Raji (cell line): ENCODE data around the gene SERINC1.

Experiments
- POLR2A ChIP-seq: IDR thresholded peaks from 2 replicates; pipeline ENCODE4 v1.6.1; 2011; ENCODE audit warnings: low read depth, low read length, control low read depth; ENCODE audit not compliant: insufficient read depth

SERINC1 gene

DNA sequence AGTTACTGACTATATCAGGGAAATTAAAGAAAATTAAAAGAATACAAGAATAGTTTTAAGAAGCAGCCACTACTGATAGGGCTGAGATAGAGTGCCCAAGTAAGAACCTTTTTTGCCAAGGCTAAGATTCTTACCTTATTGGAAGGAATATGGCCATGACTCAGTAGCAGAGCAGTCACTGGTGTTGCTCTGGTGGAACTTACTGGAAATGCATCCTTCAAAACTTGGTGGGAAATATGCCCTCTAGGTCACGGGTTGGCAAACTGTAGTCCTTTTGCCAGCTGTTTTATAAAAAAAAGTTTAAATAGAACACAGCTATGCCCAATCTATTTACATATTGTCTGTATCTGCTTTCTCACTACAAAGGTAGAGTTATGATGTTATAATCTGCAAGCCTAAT is 66.2 kb downstream of the SERINC1 start:
- no peak for TF ChIP-seq POLR2A

DNA sequence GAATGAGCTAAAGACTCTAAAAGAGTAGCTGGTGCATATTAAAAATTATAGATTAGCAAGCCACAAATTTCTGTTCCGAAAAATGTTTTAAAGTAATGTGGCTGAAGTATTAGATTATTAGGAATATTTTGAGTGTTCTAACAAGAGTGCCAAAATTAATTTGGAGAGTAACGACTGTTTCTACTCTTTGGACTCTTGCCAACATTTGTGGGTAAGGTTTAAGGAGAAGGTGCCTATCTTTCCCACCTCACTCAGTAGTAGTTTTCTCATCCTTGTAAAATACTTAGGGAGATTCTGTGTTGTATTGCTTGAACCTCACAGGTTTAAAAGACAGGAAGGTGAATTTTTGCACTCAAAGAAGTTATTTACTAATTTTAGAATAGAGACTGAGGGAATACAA is 67.2 kb downstream of the SERINC1 start:
- no peak for TF ChIP-seq POLR2A

DNA sequence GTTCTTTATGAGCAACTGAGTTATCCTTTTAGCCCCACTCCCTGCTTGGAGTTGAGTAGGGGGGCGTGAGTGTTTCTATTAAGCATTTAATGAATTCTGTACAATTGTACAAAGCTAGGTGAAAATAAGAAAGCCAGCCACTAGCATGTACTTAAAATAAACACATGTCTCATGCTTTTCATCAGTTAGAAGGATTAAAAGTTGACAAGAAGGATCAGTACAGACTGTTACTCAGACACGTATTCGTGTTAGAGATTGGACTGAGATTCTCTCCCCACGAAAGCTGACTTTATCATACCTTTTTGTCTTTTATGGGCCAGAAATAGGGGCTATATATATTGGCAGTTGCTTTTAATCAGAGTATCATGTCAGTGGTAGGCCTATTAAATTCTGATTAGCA is 70.5 kb downstream of the SERINC1 start:
- TF ChIP-seq POLR2A = no peak

DNA sequence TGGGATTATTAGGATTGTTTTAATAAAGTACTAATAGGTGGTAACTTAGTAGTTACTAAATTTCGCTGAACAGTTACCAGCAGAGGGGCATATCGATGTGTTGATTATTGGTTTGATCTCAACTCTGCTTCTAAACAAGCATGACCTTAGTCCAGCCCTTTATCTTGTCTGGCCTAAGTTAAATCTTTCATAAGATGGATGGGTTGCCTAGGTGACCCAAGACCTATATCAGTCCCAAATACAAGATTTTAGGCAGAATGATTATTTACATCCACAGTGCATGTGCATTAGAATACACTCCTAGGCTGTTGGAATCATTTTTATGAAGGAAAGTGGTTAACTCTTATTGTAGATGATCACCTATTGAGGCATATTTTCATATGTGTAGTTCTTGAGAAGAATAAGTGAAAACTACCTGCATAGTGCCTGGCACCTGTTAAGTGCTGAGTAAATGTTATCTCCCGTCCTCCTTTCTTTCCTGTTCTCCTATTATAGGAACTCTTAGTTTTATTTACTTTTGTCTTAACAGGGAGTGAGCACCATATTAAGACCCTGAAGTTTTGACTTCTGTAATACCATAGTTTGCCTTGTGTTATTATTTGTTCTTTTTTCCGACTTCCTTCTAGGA is 71.0 kb downstream of the SERINC1 start:
- TF ChIP-seq POLR2A = no peak

DNA sequence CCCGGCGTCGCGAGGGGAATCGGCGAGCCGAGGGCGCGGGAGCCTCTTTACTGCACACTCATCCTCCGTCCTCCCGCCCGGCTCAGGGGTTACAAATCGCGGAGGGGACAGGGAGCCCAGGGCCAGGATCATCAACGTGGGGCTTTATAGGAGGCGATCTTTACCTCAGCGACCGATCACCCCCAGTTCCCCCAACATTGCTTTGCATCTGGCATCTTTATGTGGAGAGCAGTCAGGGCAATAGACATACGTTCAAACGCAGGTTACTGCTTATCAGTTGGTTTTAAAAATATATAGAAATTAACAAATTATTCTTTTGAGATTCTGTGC is 71.5 kb downstream of the SERINC1 start:
- no peak for TF ChIP-seq POLR2A

DNA sequence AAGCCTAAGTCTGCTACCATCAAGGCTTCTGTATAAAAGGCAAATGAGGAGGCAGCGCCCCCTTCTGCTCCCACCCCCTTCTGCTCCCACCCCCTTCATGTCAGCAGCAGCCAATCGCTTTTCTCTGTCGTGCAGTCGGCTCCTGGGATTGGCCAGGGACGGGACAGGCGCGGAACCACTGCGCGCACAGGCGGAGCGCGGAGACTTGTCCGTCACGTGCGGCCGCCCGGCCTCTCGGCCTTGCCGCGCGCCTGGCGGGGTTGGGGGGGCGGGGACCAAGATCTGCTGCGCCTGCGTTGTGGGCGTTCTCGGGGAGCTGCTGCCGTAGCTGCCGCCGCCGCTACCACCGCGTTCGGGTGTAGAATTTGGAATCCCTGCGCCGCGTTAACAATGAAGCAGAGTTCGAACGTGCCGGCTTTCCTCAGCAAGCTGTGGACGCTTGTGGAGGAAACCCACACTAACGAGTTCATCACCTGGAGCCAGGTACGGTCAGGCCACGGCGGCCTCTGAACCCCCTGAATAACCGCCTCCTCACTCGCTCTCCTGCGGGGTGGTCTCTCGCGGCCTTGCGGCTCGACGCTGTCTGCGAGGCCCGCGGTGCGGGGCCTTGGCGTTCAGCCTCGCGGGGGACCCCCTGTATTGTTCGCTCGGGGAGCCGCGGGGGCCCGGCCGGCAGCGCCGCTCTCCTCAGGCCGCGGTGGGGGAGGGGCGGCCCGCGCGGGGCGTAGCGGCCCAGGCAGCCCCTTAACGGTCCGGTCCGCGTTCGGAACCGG is 72.1 kb downstream of the SERINC1 start, which contains the start of gene HSF2:
Gene HSF2, plus strand, starts transcription at position 305 of the 773 bp plus-strand sequence. Its CDS starts 86 bp downstream, at position 391.
- peak; percentile 72 for TF ChIP-seq POLR2A

DNA sequence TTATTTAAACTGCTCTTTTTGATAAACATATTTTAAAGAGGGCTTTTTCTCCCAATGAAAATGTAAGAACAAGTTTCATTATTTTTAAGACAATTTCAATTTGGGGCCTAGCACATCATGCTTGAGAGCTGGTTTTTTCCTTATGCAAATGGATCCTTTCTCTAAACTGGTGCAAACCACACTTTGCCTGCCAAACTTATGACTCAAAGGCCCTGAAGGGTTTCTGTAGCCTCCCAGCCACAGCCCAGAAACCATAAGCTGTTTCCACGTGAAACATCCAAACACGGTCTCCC is 72.6 kb downstream of the SERINC1 start:
- TF ChIP-seq POLR2A = peak; percentile 71; the same call in 1 of the 2 replicates

DNA sequence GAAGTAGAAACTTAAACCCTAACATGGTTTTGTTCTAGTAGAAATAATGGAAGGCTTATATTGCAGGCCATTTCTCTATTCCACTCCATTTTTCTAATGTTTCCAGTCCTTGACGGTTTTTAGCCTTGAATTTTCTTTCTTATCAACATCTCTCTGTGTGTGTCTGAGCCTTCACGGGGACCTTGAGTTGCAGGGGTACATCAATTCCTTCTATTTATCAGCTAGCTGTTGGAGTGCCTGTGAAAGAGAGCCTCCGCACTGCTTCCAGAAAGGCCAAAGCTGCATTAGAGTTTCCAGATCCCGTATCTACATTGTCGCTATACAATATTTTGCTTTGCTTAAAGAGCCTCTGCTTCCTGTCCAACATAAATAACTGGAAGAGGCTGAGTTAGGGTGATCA is 77.6 kb downstream of the SERINC1 start:
- TF ChIP-seq POLR2A = no peak

DNA sequence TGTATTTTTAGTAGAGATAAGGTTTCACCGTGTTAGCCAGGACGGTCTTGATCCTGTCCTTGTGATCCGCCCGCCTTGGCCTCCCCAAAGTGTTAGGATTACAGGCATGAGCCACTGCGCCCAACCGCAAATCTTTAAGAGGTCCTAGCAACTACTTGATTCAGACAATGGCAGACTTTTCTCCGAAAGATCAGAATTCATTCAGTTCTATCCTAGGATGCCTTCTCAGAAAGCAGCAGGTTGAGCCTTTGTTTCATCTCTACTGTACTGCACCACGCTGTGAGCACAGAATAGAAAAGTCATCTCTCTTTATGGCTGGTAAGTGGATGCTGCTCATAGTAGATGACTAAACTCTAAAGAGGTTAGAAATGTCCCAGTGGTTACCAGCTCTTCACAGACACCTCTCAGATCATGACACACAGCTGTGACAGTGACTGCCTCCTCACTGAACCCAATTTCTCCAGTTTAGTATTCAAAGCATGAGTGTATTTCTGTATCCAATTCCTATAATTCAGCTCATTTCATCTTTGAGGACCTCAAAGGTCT is 78.2 kb downstream of the SERINC1 start:
- no peak for TF ChIP-seq POLR2A
